Fibroblast of skin of right biceps (primary cell): ENCODE data around the gene CLIC2.
A peak's percentile ranks its signal among the peaks of the same experiment; 100 is the strongest.
"Not testable (repeated sequence)": the region's sequence is repeated elsewhere in the genome, so short reads cannot be mapped to it uniquely, and the experiment has no call there.

Experiments
- DNase-seq: peaks from one replicate; pipeline ENCODE4 v3.0.0-alpha.2; 2013

The CLIC2 gene

DNA sequence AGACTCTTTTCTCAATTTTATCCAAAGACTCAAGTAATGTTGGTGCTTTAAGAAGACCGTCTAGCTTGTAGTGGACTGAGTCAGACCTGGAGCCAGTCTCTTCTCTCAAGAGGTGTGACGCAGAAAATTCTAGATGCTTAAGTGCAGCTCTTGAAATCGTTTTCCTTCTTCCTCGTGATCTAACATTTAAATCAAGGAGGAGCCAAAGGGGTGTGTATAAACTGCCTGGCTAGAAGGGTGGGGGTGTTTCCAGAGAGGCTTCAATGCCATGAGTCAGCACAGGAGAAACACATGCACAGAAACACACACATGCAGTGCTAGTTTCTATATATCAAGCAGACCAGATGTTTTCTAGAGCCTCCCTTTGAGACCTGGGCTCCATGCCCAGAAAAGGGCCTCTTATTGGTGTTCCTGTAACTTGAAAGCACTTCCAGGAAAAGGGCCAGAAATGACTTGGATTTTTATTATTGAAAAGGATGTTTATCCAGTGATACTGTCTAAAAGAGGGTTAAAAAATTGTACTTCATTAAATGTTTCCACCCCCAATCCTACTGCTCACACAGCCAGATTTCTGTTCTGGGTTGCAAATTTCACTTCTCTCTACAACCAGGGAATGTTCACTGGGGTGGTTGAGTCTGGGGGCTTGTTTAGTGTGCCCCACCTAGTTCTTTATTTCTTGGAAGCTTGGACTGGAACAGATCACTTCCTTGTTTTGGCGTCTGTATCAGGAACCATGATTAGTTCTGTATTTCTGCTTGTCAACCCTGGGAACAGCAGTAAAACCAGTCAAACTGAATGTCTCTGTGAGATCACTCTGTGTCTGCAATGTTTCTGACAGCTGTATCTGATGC, at the start of gene CLIC2:
TSS of gene CLIC2 (minus strand) at position 129 of the 851 bp plus-strand sequence. CDS start 187 bp downstream, outside the sequence.
- peak; percentile 80 for DNase-seq

DNA sequence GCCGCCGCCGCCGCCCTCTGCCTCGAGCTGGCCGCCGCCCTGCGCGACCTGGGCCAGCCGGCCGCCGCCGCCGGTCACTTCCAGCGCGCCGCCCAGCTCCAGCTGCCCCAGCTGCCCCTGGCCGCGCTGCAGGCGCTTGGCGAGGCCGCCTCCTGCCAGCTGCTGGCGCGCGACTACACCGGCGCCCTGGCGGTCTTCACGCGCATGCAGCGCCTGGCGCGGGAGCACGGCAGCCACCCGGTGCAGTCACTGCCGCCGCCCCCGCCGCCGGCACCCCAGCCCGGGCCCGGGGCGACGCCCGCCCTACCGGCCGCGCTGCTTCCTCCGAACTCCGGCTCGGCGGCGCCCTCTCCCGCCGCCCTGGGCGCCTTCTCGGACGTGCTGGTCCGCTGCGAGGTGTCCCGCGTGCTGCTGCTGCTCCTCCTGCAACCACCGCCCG, 48.1 kb upstream of the CLIC2 start:
- DNase-seq = not testable (repeated sequence)

DNA sequence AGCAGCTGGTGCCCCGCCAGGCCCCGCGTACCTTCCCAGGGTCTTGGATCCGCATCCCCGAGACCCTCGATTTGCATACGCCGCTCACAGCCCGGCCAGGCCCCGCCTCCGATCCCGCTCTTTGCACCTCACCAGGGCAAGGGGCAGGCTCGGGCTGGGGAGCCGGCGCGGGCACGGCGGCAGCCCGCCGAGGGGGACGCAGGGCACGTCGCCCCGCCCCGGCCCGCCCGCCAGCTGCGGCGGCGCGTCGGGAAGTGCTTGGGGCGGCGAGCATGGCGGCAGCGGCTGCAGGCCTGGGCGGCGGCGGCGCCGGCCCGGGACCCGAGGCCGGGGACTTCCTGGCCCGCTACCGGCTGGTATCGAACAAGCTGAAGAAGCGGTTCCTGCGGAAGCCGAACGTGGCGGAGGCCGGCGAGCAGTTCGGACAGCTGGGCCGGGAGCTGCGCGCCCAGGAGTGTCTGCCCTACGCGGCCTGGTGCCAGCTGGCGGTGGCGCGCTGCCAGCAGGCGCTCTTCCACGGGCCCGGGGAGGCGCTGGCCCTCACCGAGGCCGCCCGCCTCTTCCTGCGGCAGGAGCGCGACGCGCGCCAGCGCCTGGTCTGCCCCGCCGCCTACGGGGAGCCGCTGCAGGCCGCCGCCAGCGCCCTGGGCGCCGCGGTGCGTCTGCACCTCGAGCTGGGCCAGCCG, 47.6 kb upstream of the CLIC2 start, which contains the start of gene F8A2:
TSS of gene F8A2 (plus strand) at position 253 of the 686 bp plus-strand sequence. CDS start at position 273, 20 bp downstream.
- not testable (repeated sequence) for DNase-seq

DNA sequence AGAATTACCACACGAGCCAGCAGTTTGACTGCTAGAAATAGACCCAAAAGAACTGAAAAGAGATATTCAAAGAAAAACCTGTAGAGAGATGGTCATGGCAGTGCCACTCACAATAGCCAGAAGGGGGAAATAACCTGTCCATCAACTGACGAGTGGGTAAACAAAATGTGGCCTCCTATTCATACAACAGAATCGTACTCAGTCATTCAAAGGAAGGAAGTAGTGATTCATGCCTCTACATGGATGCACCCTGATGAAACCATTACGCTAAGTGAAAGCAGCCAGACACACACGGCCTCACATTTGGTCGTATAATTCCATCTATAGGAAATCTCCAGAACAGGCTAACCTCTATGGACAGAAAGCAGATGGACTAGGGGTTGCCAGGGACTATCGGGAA, 45.4 kb upstream of the CLIC2 start:
- not testable (repeated sequence) for DNase-seq

DNA sequence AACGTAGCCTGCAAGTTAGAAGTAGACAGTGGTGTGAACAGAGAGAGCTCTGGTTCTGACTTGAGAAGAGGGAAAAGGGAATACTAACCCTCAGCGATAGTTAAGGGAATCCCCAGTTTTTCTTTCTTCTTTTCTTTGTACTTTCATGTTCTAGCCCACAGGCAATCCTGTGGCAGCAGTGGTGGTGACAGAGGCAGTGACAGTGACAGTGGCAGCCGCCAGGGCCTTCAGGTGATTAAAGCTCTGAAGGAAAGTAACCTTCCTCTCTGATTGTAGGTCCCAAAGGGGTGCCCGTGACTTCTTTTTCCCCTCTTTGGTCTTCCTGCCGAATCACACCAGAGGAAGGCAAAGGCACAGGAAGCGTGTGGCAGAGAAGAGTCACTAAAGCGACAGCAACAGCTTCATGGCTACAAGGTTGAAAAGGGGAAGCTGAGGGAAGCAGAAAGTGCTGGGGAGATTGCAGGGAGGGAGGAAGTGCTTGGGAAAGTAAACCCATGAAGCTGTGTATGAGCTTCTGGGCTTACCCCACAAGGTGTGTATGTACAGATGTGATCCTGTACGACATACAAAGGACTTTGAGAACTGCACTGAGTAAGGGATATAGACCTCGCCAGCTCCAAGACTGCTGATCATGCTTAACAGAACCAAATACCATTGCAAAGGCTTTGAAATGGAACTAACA, 39.5 kb upstream of the CLIC2 start:
- DNase-seq = not testable (repeated sequence)

DNA sequence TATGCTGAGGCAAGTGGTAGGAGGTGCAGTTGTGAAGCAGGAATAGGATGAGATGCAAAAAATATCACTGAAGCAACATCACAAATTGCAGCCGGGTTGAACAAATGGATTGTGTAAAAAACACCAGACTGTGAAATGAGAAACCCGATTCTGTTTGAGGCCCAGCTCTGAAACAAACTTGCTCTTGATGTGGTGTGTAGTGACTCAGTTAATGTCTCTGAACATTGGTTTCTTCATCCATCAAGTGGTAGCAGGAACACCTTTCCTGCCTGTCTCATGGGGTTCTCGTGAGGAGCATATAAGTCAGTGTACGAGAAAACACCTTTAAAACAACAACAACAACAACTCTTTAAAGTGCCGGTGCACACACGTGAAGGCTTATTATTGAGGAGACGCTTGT, 29.3 kb upstream of the CLIC2 start:
- not testable (repeated sequence) for DNase-seq

DNA sequence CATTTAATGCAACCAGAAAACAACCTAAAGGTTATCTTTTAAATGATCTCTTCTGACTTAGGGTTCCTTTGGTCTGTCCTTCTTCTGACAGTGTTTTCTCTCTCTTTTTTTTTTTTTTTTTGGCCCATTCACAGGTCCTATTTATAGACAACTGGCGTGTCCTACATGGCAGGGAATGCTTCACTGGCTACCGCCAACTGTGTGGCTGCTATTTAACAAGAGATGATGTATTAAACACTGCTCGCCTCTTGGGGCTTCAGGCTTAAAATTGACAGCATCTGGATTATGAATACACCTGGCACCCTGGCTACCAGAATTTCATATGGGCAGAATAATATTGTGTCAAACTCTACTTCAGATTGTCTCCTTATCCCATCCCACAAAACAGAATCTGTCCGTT, 15.0 kb upstream of the CLIC2 start:
- DNase-seq = not testable (repeated sequence)

DNA sequence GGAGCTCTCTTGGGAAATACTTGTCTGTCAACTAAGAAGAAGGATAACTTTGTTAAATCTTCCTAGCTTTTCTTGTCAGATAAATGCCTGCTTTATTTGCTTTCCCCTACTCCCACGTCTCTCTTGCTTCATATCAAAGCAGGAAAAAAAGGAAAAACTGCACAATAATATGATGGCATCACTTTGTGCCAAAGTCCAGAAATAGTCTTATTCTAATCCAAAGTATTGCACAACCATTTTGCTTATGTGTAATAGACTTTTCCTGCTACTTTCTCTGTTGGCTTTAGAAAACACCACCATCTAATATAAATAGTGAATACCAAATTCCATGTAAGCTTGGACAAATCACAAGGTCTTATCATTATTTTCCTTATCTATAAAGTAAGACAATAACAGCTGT, 11.3 kb upstream of the CLIC2 start:
- DNase-seq = not testable (repeated sequence)

DNA sequence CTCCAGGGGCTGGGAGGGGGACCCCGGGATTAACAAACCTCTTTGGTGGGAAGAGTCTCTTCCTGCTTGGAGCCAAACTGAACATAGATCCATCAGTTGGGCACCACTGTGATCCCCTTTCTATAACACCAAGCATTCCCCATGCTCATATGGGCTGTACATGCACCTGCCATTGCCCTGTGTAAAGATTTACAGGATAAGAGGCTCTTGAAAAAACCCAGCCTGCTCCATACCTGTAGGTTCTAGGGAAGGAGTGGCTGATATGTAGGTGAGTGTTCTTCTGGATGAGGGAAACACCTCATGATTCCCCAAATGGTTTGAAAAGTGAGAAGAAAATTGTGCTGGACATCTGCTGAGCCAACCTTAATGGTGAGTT, 911 bp upstream of the CLIC2 start:
- not testable (repeated sequence) for DNase-seq

DNA sequence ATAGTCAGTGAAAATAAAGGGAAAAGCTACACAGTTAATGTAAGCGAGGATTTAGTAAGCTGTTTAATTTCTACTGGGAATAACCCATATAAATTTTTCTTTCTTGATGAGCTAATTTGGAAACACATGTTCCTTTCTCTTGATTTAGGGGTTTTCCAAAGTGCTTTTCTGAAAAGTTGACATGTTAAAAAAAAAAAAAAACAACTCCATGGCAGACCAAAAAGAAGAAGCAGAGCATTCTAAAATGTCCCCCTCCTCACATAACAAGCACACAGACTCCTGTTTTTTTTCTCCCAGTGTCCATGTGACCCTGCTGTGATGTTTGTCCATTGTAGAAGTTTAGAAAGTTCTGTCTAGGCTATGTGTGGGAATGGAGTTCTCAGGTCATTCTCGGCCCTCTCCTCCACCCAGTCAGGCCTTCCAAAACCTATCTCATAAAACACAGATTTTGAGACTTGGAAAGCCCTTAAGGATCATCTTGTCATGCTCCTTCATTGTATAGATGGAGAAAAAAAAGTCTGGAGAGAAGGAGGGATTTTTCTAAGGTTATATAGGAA, 792 bp downstream of the CLIC2 start:
- DNase-seq = no peak

DNA sequence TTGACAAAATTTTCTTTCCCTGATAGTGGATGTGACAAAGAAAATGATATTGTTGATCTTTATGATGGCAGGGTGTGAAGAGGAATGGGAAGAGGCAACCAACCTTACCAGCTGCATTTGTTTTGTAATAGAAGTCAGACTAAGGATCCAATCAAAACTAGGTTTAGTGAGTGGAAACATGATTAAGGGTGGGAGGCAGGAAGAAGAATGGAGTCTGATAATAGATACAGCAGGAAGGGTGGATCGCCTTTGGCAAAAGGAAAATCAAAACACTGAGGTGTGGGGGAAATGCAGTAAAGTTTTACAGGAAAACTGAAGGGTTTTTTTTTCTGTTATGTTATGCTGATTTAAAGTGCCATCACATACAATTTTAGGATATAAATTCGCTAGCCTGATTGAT, 3.4 kb downstream of the CLIC2 start:
- DNase-seq = no peak

DNA sequence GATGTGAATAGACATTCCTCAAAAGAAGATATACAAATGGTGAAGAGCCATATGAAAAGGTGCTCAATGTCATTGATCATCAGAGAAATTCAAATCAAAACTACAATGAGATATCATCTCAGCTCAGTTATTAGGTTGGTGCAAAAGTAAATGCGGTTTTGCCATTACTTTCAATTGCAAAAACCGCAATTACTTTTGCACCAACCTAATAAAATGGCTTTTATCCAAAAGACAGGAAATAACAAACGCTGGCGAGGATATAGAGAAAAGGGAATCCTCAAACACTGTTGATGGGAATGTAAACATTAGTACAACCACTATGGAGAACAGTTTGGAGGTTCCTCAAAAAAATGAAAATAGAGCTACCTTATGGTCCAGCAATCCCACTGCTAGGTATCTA, 5.1 kb downstream of the CLIC2 start:
- no peak for DNase-seq

DNA sequence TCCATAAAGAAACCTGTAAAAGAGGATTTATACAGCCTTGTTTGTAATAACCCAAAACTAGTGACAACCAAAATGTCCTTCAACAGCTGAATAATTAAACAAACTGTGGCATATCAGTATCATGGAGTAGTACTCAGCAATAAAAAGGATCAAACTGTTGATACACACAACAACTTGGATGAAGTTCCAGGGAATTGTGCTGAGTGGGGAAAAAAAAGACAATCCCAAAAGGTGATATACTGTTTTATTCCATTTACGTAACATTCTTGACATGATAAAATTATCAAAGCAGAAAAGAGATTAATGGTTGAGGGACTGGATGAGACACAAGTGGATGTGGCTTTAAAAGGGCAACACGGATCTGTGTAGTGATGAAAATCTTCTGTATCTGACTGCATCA, 7.8 kb downstream of the CLIC2 start:
- no peak for DNase-seq

DNA sequence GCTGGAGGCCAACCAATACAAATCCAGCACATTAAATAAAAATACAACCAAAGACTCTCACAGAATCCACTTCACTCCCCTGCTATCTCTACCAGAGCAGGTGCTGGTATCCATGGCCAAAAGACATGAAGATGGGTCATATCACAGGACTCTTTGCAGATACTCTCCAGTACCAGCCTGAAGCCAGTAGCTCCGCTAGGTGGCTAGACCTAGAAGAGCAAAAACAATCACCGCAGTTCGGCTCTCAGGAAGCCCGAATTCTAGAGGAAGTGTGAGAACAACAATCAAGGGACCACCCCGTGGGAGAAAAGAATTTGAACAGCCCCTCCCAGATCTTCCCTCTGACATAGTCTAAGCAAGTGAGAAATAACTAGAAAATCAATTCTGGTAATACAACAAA, 20.2 kb downstream of the CLIC2 start:
- DNase-seq = no peak

DNA sequence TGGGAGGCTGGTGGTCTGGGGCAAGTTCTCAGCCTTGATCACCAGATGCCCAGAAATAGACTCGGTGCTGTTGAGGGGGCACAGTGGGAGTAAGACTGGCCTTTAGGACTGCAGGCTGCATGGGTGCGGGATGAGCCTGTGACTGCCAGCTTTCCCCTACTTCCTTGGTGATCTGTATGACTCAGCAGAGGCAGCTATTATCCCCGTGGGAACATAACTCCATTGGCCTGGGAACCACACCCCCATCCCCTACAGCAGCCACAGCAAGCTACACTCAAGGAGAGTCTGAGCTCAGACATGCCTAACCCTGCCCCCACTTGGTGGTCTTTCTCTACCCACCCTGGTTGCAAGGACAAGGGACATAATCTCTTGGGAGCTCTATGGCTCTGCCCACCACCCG, 20.6 kb downstream of the CLIC2 start:
- no peak for DNase-seq

DNA sequence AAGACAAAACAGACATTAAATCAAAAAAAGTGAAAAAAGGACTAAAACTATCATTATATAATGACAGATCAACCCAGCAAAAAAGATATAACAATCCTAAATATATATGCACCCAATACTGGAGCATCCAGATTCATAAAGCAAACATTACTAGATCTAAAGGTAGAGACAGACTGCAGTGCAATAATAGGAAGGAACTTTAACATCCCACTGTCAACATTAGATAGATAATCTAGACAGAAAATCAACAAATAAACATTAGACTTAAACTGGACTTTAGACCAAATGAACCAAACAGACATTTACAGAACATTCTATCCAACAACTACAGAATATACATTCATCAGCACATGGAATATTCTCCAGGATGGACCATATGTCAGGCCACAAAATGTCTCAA, 40.6 kb downstream of the CLIC2 start:
- DNase-seq = no peak

DNA sequence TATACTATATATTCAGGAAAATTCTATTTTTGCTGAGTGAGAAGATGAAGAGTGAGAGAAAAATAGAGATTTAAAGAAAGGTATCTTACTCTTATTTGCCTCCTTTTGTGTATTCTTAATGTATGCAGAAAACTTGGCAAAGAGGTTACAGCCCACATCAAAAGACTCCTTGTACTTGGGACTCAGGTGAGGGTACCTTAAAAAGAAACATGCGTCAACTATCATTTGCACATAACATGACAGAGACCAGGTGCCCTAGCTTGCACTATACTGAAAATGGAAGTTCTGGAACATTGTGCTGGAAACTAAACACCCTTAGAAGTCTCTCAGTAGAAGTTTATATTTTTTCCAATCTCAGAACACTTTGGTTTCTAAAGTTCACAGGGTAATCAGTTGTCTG, 54.5 kb downstream of the CLIC2 start:
- no peak for DNase-seq

DNA sequence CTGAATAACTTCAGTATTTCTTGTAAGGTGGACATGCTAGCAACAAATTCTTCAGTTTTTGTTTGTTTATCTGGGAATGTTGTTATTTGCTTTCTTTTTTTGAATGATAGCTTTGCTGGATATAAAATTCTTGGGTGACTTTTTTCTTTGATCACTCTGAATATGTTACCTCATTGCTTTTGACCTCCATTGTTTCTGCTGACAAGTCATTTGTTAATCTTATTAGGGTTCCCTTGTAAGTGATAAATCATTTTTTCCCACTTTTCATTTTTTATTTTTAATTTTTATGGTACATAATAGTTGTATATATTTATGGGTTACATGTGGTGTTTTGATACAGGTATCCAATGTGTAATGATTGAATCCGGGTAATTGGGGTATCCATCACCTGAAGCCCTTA, 63.4 kb downstream of the CLIC2 start:
- DNase-seq = no peak

DNA sequence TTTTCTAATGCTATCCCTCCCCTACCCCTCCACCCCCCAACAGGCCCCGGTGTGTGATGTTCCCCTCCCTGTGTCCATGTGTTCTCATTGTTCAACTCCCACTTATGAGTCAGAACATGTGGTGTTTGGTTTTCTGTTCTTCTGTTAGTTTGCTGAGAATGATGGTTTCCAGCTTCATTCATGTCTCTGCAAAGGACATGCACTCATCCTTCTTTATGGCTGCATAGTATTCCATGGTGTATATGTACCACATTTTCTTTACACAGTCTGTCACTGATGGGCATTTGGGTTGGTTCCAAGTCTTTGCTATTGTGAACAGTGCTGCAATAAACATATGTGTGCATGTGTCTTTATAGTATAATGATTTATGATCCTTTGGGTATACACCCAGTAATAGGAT, 66.4 kb downstream of the CLIC2 start:
- not testable (repeated sequence) for DNase-seq

DNA sequence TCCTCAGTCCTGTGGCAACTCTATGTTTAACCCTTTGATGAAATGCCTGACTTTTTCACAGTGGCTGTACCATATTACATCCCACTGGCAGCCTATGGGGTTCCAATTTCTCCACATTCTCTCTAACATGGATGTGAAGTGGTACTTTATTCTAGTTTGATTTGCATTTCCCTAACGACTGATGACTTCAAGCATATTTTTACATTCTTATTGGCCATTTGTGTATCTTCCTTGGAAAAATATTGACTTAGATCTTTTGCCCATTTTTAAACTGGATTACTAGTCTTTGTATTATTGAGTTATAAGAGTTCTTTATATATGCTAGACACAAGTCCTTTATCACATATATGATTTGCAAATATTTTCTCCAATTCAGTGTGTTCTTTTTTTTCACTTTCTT, 68.0 kb downstream of the CLIC2 start:
- DNase-seq = no peak

DNA sequence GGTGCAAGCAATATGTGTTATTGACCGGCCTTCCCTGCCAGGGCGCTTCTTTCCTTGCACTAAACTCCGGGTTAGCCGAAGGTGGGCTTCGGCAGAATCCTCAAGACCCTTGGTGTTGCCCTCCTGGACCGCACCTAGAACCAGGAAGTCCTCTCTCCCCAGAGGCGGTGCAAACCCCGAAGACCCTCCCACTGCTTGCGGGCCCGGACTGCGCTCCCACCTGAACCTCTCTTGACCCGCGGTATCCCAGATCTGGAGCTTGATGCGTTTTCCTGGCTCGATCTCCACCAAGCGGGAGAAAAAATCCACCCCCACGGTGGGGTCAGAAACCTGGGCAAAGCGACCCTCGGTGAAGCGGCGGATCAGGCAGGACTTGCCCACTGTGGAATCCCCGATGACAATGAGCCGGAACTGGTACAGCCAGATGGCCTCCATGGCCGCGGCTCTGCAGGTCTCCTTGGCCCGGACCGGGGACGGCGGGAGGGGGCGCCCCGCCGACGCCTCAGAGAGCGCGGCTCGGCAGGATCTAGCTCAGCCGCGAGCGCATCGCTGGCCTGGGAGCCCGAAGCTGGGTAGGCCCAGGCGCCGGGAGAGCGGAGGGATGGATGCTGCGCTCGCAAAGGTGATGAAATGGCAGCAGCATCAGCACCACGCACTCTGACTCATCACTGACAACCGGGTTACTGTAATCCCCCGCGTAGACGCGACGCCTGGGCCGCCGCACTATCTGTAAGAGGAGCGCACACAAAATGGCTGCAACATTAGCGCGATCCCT, 70.4 kb downstream of the CLIC2 start, which contains the start of gene RAB39B:
TSS of gene RAB39B (minus strand) at position 638 of the 775 bp plus-strand sequence. CDS start at position 435, 203 bp downstream.
- DNase-seq = peak; percentile 69
